MCF 10A (cell line): ENCODE results near the gene TAC4. TPM values are rescaled to one million over a fixed set of nuclear protein-coding genes. Genes with fewer than 3 reads are reported as not detected.

ENCODE experiments used
- BruUV-seq: library from RNA; stranded (reverse); fragments of 400-500 nt; replicated peaks from 2 replicates; lab custom pipeline; 2021; lab: Mats Ljungman, UMichigan
- CTCF ChIA-PET: fragments of 300-600 bp; sonication (Branson Sonifier 250); formaldehyde crosslinking; extraction: SDS; loops from one replicate; lab custom pipeline; 2021; ENCODE audit warnings: antibody characterized with exemption, inconsistent platforms; lab: Yijun Ruan, JAX
- POLR2A ChIA-PET: fragments of 300-600, 350-650 bp; sonication (Branson Sonifier 250); formaldehyde crosslinking; extraction: SDS; loops from one replicate; lab custom pipeline; 2020; ENCODE audit warnings: antibody characterized with exemption, inconsistent platforms; lab: Yijun Ruan, JAX
- DNase-seq: peaks from one replicate; pipeline ENCODE4 v3.0.0-alpha.2; 2018; ENCODE audit not compliant: unreplicated experiment
- H3K27ac Mint-ChIP-seq: one replicate; pipeline ENCODE4 v1.8.0; 2022; ENCODE audit warnings: mild to moderate bottlenecking, low read depth, mixed read lengths; ENCODE audit not compliant: unreplicated experiment
- H3K27me3 Mint-ChIP-seq: one replicate; pipeline ENCODE4 v1.8.0; 2022; ENCODE audit warnings: mixed read lengths; ENCODE audit not compliant: insufficient read depth, unreplicated experiment
- H3K36me3 Mint-ChIP-seq: one replicate; pipeline ENCODE4 v1.8.0; 2022; ENCODE audit warnings: mild to moderate bottlenecking, moderate library complexity, mixed read lengths; ENCODE audit not compliant: insufficient read depth, unreplicated experiment
- H3K4me1 Mint-ChIP-seq: one replicate; pipeline ENCODE4 v1.8.0; 2022; ENCODE audit warnings: mixed read lengths; ENCODE audit not compliant: insufficient read depth, unreplicated experiment
- H3K4me3 Mint-ChIP-seq: one replicate; pipeline ENCODE4 v1.8.0; 2022; ENCODE audit warnings: mild to moderate bottlenecking, moderate library complexity, mixed read lengths; ENCODE audit not compliant: unreplicated experiment
- H3K9me3 Mint-ChIP-seq: one replicate; pipeline ENCODE4 v1.8.0; 2022; ENCODE audit warnings: mixed read lengths; ENCODE audit not compliant: unreplicated experiment
- CTCF ChIP-seq: fragments of 200-600 bp; IDR thresholded peaks from one replicate; pipeline ENCODE4 v1.8.0; 2022; ENCODE audit warnings: antibody characterized with exemption, mild to moderate bottlenecking; ENCODE audit not compliant: unreplicated experiment
- intact Hi-C: fragments of 100-400 bp; cut with micrococcal nuclease; formaldehyde crosslinking; loops from 2 replicates; pipeline ENCODE4 v1.14.1; 2022
- total RNA-seq: library from RNA; stranded (reverse); gene quantifications from 2 replicates; pipeline ENCODE4 v1.2.3, GENCODE V29; 2022

TAC4 gene
- total RNA-seq, 1 experiment from 2014 or later, result not detected

GRCh38 chr17:49825645-49826044 lies 22.2 kb downstream of the TAC4 start:
- H3K27ac Mint-ChIP-seq, result no peak overlapping the region
- H3K36me3 Mint-ChIP-seq, result peaks cover 97% of the 10 kb centered on the region
- no peak for DNase-seq

GRCh38 chr17:49823614-49824013 lies 24.3 kb downstream of the TAC4 start:
- no peak for DNase-seq
- BruUV-seq, result no TSS peak
- Mint-ChIP-seq H3K4me3 (no peak overlapping the region), H3K4me1 (no peaks in the 10 kb centered on the region), H3K36me3 (peaks cover 92% of the 10 kb centered on the region), H3K27ac (no peak overlapping the region), H3K9me3 (no peaks in the 10 kb centered on the region), H3K27me3 (no peaks in the 10 kb centered on the region)
- no peak for TF ChIP-seq CTCF
- ChIA-PET POLR2A (no interaction called here), CTCF (interaction anchor here (2.2 kb wide), 1 partner anchor 174 kb away, joined by 13 read pairs; no protein-coding TSS in a partner anchor)
- intact Hi-C loops, result no loop called here

More at GRCh38 chr17:49825645-49826044, 22.2 kb downstream of the TAC4 start:
- TF ChIP-seq CTCF, result no peak
- BruUV-seq, result no TSS peak
- Mint-ChIP-seq H3K4me3 (no peak overlapping the region), H3K4me1 (peaks cover 4% of the 10 kb centered on the region), H3K27me3 (no peaks in the 10 kb centered on the region), H3K9me3 (no peaks in the 10 kb centered on the region)
- CTCF ChIA-PET, result no interaction called here
- POLR2A ChIA-PET, result interaction anchor here (0.5 kb wide), 1 partner anchor 25 kb away, joined by 3 read pairs; no protein-coding TSS in a partner anchor
- intact Hi-C loops, result no loop called here

GRCh38 chr17:49822829-49823228 lies 25.0 kb downstream of the TAC4 start:
- no peaks in the 10 kb centered on the region for H3K9me3 Mint-ChIP-seq
- peaks cover 92% of the 10 kb centered on the region for H3K36me3 Mint-ChIP-seq
- ChIA-PET POLR2A (interaction anchor here (0.6 kb wide), 1 partner anchor 27 kb away, joined by 3 read pairs; no protein-coding TSS in a partner anchor), CTCF (interaction anchor here (2.2 kb wide), 1 partner anchor 175 kb away, joined by 13 read pairs; no protein-coding TSS in a partner anchor)
- H3K4me1 Mint-ChIP-seq, result no peaks in the 10 kb centered on the region
- no TSS peak for BruUV-seq
- intact Hi-C loops, result no loop called here
- no peak for DNase-seq
- H3K4me3 Mint-ChIP-seq, result no peak overlapping the region
- no peaks in the 10 kb centered on the region for H3K27me3 Mint-ChIP-seq
- TF ChIP-seq CTCF, result no peak
- H3K27ac Mint-ChIP-seq, result no peak overlapping the region

- Mint-ChIP-seq H3K27ac (no peak overlapping the region), H3K4me1 (no peaks in the 10 kb centered on the region), H3K36me3 (peaks cover 91% of the 10 kb centered on the region), H3K9me3 (no peaks in the 10 kb centered on the region), H3K4me3 (no peak overlapping the region), H3K27me3 (no peaks in the 10 kb centered on the region)
- ChIA-PET CTCF (interaction anchor here (0.6 to 2.2 kb wide), 4 partner anchors 22 to 485 kb away, joined by 3 to 13 read pairs (median 4); no protein-coding TSS in a partner anchor), POLR2A (interaction anchor here (0.6 to 0.9 kb wide), 3 partner anchors 20 to 275 kb away, joined by 3 to 5 read pairs (median 3); no protein-coding TSS in a partner anchor)
- BruUV-seq, result no TSS peak
- TF ChIP-seq CTCF, result no peak
- intact Hi-C loops, result no loop called here
- DNase-seq, result no peak
These were observed 26.0 kb downstream of the TAC4 start for GRCh38 chr17:49821916-49822315.
